GM19328 (cell line): Measurements from ENCODE around the gene TNIK.

Source experiments
- ATAC-seq: cut with Tn5 transposase; IDR thresholded peaks from one replicate; pipeline ENCODE4 v1.9.1; 2021; ENCODE audit warnings: mild to moderate bottlenecking, moderate library complexity; ENCODE audit not compliant: unreplicated experiment

The TNIK gene

GRCh38 chr3:171177056-171177455 lies 283.1 kb downstream of the TNIK start:
- ATAC-seq: no peak

- ATAC-seq: no peak
Measured at GRCh38 chr3:171176244-171176933, 283.8 kb downstream of the TNIK start.

GRCh38 chr3:171175741-171176234 lies 284.4 kb downstream of the TNIK start:
- no peak for ATAC-seq

- ATAC-seq: no peak
Measured at GRCh38 chr3:171173736-171174135, 286.5 kb downstream of the TNIK start.

- no peak for ATAC-seq
Measured at GRCh38 chr3:171172070-171172469, 288.1 kb downstream of the TNIK start.

- ATAC-seq: no peak
Measured at GRCh38 chr3:171169866-171170265, 290.3 kb downstream of the TNIK start.

GRCh38 chr3:171169443-171169842 lies 290.8 kb downstream of the TNIK start:
- ATAC-seq: no peak

GRCh38 chr3:171168551-171168950 lies 291.7 kb downstream of the TNIK start:
- no peak for ATAC-seq

GRCh38 chr3:171168086-171168485 lies 292.1 kb downstream of the TNIK start:
- no peak for ATAC-seq

- ATAC-seq: peak; percentile 29
Measured at GRCh38 chr3:171165983-171166382, 294.2 kb downstream of the TNIK start.

- ATAC-seq: peak; percentile 59
Measured at GRCh38 chr3:171165499-171165921, 294.7 kb downstream of the TNIK start.

- ATAC-seq: no peak
Measured at GRCh38 chr3:171164067-171164465, 296.1 kb downstream of the TNIK start.

- ATAC-seq: no peak
Measured at GRCh38 chr3:171163101-171164066, 296.8 kb downstream of the TNIK start.

GRCh38 chr3:171160325-171160724 lies 299.9 kb downstream of the TNIK start:
- ATAC-seq: no peak

GRCh38 chr3:171159822-171160157 lies 300.4 kb downstream of the TNIK start:
- no peak for ATAC-seq

GRCh38 chr3:171159024-171159821 lies 301.0 kb downstream of the TNIK start:
- ATAC-seq: no peak

- ATAC-seq: no peak
Measured at GRCh38 chr3:171157980-171158379, 302.2 kb downstream of the TNIK start.

GRCh38 chr3:171157286-171157685 lies 302.9 kb downstream of the TNIK start:
- ATAC-seq: no peak

- no peak for ATAC-seq
Measured at GRCh38 chr3:171156401-171157010, 303.7 kb downstream of the TNIK start.

GRCh38 chr3:171155122-171155700 lies 305.0 kb downstream of the TNIK start:
- no peak for ATAC-seq
